ENCODE measurements around the gene FUBP1.

Gene FUBP1

DNA sequence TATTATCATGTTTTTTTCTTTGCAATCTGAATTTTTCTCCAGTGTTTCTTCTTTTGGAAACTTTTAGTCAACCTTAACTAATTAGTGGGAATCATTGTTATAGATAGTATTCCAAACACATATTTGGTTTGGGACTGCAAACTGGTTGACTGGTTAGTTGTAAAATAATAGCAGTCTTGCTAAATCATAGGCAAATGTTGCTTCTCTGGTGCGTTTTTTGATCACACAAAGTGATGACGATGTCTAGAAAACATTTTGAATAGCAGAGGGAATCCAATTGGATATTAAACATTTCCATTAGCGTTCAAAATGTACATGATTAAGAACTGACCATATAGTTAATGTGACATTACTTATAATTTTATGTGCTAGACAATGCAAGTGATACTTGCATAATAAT lies 30.4 kb upstream of the FUBP1 start:
- Histone ChIP-seq H3K27ac (ENCODE audit: low read length) (no peak overlapping the region), H3K4me2 (ENCODE audit: low read depth, low read length) (no peak overlapping the region), H3F3A (ENCODE audit: insufficient read depth, low read length) (peaks cover 14% of the 10 kb centered on the region), H3K9me3 (replicated peaks; ENCODE audit: insufficient read depth, low read length) (no peaks in the 10 kb centered on the region), H3K9ac (ENCODE audit: low read length) (no peak overlapping the region), H3K36me3 (replicated peaks; ENCODE audit: insufficient read depth, low read length) (no peaks in the 10 kb centered on the region), H3K4me1 (ENCODE audit: low read length) (peaks cover 13% of the 10 kb centered on the region), H3K79me2 (ENCODE audit: low read length) (peaks cover 58% of the 10 kb centered on the region), H3K4me3 (ENCODE audit: low read length) (no peak overlapping the region), H3K27me3 (replicated peaks; ENCODE audit: insufficient read depth, low read length) (no peaks in the 10 kb centered on the region), H4K20me1 (ENCODE audit: insufficient read depth, low read length) (no peaks in the 10 kb centered on the region), H3K9me2 (replicated peaks; ENCODE audit: insufficient read depth, low read length) (no peaks in the 10 kb centered on the region), H2AFZ (ENCODE audit: low read length) (no peak overlapping the region)
- TF ChIP-seq EZH2phosphoT487 (IDR thresholded peaks at IDR 0.05; ENCODE audit: low read length), result no peak
- TF ChIP-seq CTCF (IDR thresholded peaks at IDR 0.05; ENCODE audit: low read length), result no peak
- no peak for TF ChIP-seq EZH2 (optimal IDR thresholded peaks at IDR 0.05; ENCODE audit: low read depth, low read length)
- no peak for DNase-seq

DNA sequence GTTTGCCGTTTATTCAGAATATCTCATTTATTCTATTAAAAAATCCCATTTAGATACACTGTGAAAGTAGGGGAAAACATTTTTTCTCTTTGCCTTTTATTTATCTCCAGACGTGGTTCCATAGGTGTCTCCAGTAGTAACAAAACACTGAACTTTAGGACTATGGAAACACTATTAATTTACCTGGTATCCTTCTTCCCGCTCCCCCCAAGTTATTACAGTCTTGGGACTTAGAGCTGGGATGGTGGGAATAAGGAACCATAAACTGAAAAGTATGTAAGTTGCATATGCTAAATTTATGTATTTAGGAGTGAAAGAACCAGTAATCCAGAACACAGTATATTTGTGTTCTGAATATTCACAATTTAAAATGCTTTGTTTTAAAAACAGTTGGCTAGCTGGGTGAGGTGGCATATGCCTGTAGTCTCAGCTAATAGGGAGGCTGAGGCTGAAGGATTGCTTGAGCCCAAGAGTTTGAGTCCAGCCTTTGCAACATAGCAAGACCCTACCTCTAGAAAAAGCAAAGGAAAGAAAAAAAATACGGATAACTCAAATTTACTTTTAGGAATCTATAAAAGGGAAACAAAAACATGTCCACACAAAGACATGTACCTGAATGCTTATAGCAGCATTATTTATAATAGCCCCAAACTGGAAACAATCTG lies 28.9 kb upstream of the FUBP1 start:
- no peaks in the 10 kb centered on the region for H3K9me2 ChIP-seq (replicated peaks; ENCODE audit: insufficient read depth, low read length)
- H4K20me1 ChIP-seq (ENCODE audit: insufficient read depth, low read length), result no peaks in the 10 kb centered on the region
- peaks cover 20% of the 10 kb centered on the region for H3K4me1 ChIP-seq (ENCODE audit: low read length)
- no peak for DNase-seq
- H2AFZ ChIP-seq (ENCODE audit: low read length), result no peak overlapping the region
- H3K36me3 ChIP-seq (replicated peaks; ENCODE audit: insufficient read depth, low read length), result no peaks in the 10 kb centered on the region
- H3K79me2 ChIP-seq (ENCODE audit: low read length), result peaks cover 58% of the 10 kb centered on the region
- H3K4me2 ChIP-seq (ENCODE audit: low read depth, low read length), result peak overlapping the region; percentile 31; the same call in 1 of the 2 replicates
- H3K9ac ChIP-seq (ENCODE audit: low read length), result no peak overlapping the region
- no peak overlapping the region for H3K4me3 ChIP-seq (ENCODE audit: low read length)
- no peak overlapping the region for H3K27ac ChIP-seq (ENCODE audit: low read length)
- no peak for TF ChIP-seq EZH2 (optimal IDR thresholded peaks at IDR 0.05; ENCODE audit: low read depth, low read length)
- no peak for TF ChIP-seq CTCF (IDR thresholded peaks at IDR 0.05; ENCODE audit: low read length)
- TF ChIP-seq EZH2phosphoT487 (IDR thresholded peaks at IDR 0.05; ENCODE audit: low read length), result no peak
- no peaks in the 10 kb centered on the region for H3K27me3 ChIP-seq (replicated peaks; ENCODE audit: insufficient read depth, low read length)
- H3K9me3 ChIP-seq (replicated peaks; ENCODE audit: insufficient read depth, low read length), result no peaks in the 10 kb centered on the region
- H3F3A ChIP-seq (ENCODE audit: insufficient read depth, low read length), result peaks cover 27% of the 10 kb centered on the region

DNA sequence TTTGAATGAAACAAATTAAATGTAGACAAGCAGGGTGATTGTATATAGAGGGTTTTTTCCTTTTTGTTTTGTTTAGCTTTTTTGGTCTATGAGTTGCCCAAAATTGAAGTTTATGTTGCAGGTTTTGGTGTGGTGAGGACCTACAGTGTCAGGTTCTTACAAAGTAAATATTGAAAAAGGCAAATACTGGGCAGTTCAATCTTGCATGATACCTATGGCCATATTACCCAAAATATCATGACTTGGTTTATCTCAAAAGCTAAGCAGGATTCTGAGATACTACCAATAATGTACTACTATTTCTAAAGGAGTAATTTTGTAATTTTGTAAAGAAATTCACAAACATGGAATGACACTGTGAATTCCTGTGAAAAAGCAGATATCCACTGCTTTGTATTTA lies 27.6 kb upstream of the FUBP1 start:
- Histone ChIP-seq H3K9ac (ENCODE audit: low read length) (peak overlapping the region; percentile 68; the same call in 1 of the 2 replicates), H3K4me2 (ENCODE audit: low read depth, low read length) (peak overlapping the region; percentile 44), H3K27me3 (replicated peaks; ENCODE audit: insufficient read depth, low read length) (no peaks in the 10 kb centered on the region), H3K9me2 (replicated peaks; ENCODE audit: insufficient read depth, low read length) (no peaks in the 10 kb centered on the region), H3K79me2 (ENCODE audit: low read length) (peaks cover 58% of the 10 kb centered on the region), H3F3A (ENCODE audit: insufficient read depth, low read length) (peaks cover 27% of the 10 kb centered on the region), H4K20me1 (ENCODE audit: insufficient read depth, low read length) (no peaks in the 10 kb centered on the region), H3K4me3 (ENCODE audit: low read length) (peak overlapping the region; percentile 69), H3K36me3 (replicated peaks; ENCODE audit: insufficient read depth, low read length) (no peaks in the 10 kb centered on the region), H3K9me3 (replicated peaks; ENCODE audit: insufficient read depth, low read length) (no peaks in the 10 kb centered on the region), H2AFZ (ENCODE audit: low read length) (no peak overlapping the region), H3K27ac (ENCODE audit: low read length) (no peak overlapping the region), H3K4me1 (ENCODE audit: low read length) (peaks cover 20% of the 10 kb centered on the region)
- DNase-seq, result no peak
- TF ChIP-seq CTCF (IDR thresholded peaks at IDR 0.05; ENCODE audit: low read length), result no peak
